ENCODE results near the gene AKAP11.

GRCh38 chr13:42275098-42275471 lies 3.1 kb downstream of the AKAP11 start:
- TF ChIP-seq CTCF (IDR thresholded peaks at IDR 0.05) (no peak), ZFX (IDR thresholded peaks at IDR 0.05; ENCODE audit: borderline replicate concordance) (no peak)

Measured in 22Rv1 (cell line).